Stimulated activated memory B cell treated with anti-CD40 and anti-IgM and Interleukin-4, amounts not matched to agents 10 μg/mL and 1 μg/mL and 100 μg/mL, for 72 hours (primary cell): Measurements from ENCODE around the gene CBLB.

Experiments used
- ATAC-seq: fragments of 150-1000 bp; cut with Tn5 transposase; 2 replicates; pipeline ENCODE4 v1.10.0; 2021
- H3K27ac Mint-ChIP-seq: one replicate; pipeline ENCODE4 v1.8.0; 2022; ENCODE audit warnings: mild to moderate bottlenecking, mixed read lengths
- H3K27me3 Mint-ChIP-seq: one replicate; pipeline ENCODE4 v1.8.0; 2022; ENCODE audit warnings: mixed read lengths
- H3K36me3 Mint-ChIP-seq: one replicate; pipeline ENCODE4 v1.8.0; 2022; ENCODE audit warnings: mixed read lengths
- H3K4me1 Mint-ChIP-seq: one replicate; pipeline ENCODE4 v1.8.0; 2022; ENCODE audit warnings: mixed read lengths
- H3K4me3 Mint-ChIP-seq: one replicate; pipeline ENCODE4 v1.8.0; 2022; ENCODE audit warnings: mild to moderate bottlenecking, moderate library complexity, mixed read lengths
- H3K9me3 Mint-ChIP-seq: one replicate; pipeline ENCODE4 v1.8.0; 2022; ENCODE audit warnings: mixed read lengths

Gene CBLB

DNA sequence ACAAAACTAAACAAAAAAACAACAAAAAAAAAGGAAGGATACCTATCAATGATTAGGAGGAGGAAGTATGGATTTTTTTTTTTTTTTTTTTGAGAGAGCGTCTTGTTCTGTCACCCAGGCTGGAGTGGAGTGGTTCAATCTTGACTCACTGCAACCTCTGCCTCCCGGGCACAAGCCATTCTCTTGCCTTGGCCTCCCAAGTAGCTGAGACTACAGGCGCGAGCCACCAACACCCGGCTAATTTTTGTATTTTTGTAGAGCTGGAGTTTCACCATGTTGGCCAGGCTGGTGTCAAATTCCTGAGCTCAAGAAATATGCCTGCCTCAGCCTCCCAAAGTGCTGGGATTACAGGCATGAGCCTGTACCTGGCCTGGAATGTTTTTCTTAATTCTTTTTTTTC, 195.8 kb downstream of the CBLB start:
- Mint-ChIP-seq H3K4me3 (no peak overlapping the region), H3K27ac (no peak overlapping the region), H3K27me3 (no peaks in the 10 kb centered on the region), H3K4me1 (no peaks in the 10 kb centered on the region), H3K36me3 (peaks cover 48% of the 10 kb centered on the region), H3K9me3 (no peaks in the 10 kb centered on the region)
- no peak for ATAC-seq

DNA sequence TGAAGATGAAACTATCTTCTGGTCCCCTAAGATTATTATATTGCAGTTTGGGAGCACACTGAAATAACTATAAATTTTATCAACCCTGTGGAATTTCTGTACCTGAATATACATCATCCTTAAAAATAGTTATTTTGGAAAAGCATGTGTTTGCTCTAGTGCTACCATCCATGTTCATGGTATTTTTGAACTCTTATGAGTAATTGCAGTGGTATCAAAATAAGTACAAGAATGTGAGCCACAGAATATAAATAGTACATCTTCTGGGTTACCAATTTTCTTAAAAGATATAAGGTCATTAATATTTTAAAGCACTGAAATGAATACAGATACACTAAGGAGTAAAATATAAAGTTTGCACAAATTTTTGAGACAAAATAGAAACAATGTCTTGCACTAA, 206.5 kb downstream of the CBLB start:
- Mint-ChIP-seq H3K27ac (no peak overlapping the region), H3K4me3 (no peak overlapping the region), H3K4me1 (no peaks in the 10 kb centered on the region), H3K27me3 (no peaks in the 10 kb centered on the region), H3K9me3 (no peaks in the 10 kb centered on the region), H3K36me3 (peaks cover 37% of the 10 kb centered on the region)
- ATAC-seq: no peak

DNA sequence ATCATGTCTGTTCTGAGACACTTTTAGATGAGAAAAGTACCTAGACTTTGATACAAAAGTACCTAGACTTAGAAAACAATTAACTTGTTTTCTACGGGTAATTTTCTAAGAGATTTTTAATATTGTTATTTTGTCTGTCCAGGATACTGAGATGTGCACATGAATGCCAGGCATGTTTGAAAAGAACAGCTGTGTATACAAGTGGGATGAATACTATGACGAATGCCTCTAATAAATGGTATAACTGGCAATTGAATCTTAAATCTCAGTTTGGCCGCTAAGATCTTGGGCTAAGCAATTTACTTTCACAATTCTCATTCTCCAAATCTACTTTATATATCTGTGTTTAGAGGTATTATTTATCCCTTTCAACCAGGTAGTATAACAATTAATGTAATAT, 207.4 kb downstream of the CBLB start:
- Mint-ChIP-seq H3K4me1 (no peaks in the 10 kb centered on the region), H3K9me3 (no peaks in the 10 kb centered on the region), H3K27me3 (no peaks in the 10 kb centered on the region), H3K27ac (no peak overlapping the region), H3K36me3 (peaks cover 42% of the 10 kb centered on the region), H3K4me3 (no peak overlapping the region)
- no peak for ATAC-seq

DNA sequence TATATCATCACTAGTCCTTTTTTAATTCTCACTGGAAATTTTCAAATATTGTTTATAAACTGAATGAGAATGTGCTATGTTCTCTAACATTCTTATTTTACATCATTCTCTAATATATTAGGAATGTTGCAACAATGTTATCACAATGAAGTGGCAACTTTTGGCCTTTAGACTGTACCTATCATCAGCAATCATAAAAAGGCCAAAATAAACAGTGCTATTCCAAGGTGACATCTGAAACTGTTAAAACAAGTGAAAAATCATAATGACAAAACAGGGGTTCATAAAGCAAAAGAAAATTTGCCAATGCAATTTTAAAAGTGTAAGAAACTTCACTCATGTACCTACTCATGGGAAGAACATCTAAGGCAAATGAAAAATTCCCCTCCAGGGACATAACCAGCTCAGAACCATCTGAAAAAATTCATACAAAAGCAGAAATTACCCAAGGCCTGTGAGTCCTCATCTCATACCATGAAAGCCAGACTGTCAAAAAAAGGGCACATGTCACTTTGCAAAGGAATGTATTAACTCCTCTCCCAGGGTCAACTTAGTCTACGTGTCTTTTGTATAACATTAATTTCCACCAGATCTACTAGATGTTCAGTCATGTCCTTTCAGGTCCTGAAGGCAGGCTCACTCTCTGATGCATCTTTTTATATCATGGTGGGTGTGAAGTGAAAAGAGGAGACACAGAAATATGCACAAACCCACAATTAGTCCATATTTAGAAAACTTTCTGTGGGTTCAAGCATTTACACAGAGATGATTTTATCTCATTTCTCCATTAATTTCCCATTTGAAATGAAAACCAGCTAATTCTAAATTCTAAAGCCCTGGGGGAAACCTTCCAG, 211.9 kb downstream of the CBLB start:
- Mint-ChIP-seq H3K4me3 (no peak overlapping the region), H3K9me3 (no peaks in the 10 kb centered on the region), H3K27me3 (no peaks in the 10 kb centered on the region), H3K36me3 (peaks cover 34% of the 10 kb centered on the region), H3K4me1 (no peaks in the 10 kb centered on the region), H3K27ac (no peak overlapping the region)
- ATAC-seq: no peak

GRCh38 chr3:105653868-105654267, 214.9 kb downstream of the CBLB start:
- Mint-ChIP-seq H3K4me1 (peaks cover 6% of the 10 kb centered on the region), H3K9me3 (no peaks in the 10 kb centered on the region), H3K27ac (no peak overlapping the region), H3K4me3 (no peak overlapping the region), H3K36me3 (peaks cover 22% of the 10 kb centered on the region), H3K27me3 (no peaks in the 10 kb centered on the region)
- peak; percentile 20 for ATAC-seq

DNA sequence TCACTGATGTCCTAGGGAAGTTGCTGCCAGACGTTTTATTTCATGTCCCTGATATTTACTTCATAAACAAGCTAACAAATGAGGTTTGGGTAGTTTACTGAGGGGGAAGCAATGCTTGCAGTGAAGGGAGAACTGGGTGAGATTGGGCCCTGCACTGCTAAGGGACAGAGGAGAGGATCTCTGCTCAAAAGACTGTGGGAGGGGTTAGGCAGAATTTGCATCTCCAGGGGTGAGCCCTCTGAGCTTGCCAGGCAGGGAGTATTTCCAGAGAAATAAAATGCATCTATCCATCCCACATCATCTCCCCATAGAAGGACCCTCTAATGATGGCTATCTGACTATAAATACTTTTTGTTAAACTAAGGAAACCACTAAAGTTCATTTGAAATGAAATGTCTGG, 215.6 kb downstream of the CBLB start:
- H3K4me3 Mint-ChIP-seq: no peak overlapping the region
- no peaks in the 10 kb centered on the region for H3K9me3 Mint-ChIP-seq
- peaks cover 15% of the 10 kb centered on the region for H3K36me3 Mint-ChIP-seq
- no peak overlapping the region for H3K27ac Mint-ChIP-seq
- H3K27me3 Mint-ChIP-seq: no peaks in the 10 kb centered on the region
- ATAC-seq: no peak
- H3K4me1 Mint-ChIP-seq: peaks cover 6% of the 10 kb centered on the region

- no peaks in the 10 kb centered on the region for H3K27me3 Mint-ChIP-seq
- no peaks in the 10 kb centered on the region for H3K9me3 Mint-ChIP-seq
- no peaks in the 10 kb centered on the region for H3K36me3 Mint-ChIP-seq
- H3K4me1 Mint-ChIP-seq: peaks cover 6% of the 10 kb centered on the region
- H3K27ac Mint-ChIP-seq: no peak overlapping the region
- no peak overlapping the region for H3K4me3 Mint-ChIP-seq
- no peak for ATAC-seq
Measured at GRCh38 chr3:105649480-105649879, 219.3 kb downstream of the CBLB start.

DNA sequence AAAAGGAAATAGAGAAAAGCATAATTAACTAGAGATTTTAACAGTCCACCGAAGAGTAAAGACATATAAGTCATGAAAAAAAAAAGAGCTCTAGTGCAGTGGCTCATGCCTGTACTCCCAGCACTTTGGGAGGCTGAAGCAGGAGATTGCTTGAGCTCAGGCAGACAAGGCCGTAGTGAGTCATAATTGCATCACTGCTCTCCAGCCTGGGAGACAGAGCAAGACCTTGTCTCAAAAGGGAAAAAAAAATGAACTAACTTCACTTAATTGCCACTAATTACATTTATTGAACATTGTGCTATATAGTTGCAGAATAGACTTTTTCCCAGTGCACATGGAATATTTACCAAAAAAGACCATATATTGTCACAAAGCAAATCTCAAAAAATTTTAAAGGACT, 221.8 kb downstream of the CBLB start:
- no peak overlapping the region for H3K27ac Mint-ChIP-seq
- no peak for ATAC-seq
- no peak overlapping the region for H3K4me3 Mint-ChIP-seq
- H3K27me3 Mint-ChIP-seq: no peaks in the 10 kb centered on the region
- H3K4me1 Mint-ChIP-seq: peaks cover 6% of the 10 kb centered on the region
- peaks cover 2% of the 10 kb centered on the region for H3K36me3 Mint-ChIP-seq
- peaks cover 5% of the 10 kb centered on the region for H3K9me3 Mint-ChIP-seq

- ATAC-seq: no peak
- Mint-ChIP-seq H3K4me1 (no peaks in the 10 kb centered on the region), H3K9me3 (peaks cover 6% of the 10 kb centered on the region), H3K27ac (no peak overlapping the region), H3K27me3 (no peaks in the 10 kb centered on the region), H3K4me3 (no peak overlapping the region), H3K36me3 (peaks cover 4% of the 10 kb centered on the region)
Measured at GRCh38 chr3:105639131-105639530, 229.7 kb downstream of the CBLB start.

GRCh38 chr3:105634708-105635107, 234.1 kb downstream of the CBLB start:
- ATAC-seq: no peak
- no peaks in the 10 kb centered on the region for H3K4me1 Mint-ChIP-seq
- no peaks in the 10 kb centered on the region for H3K36me3 Mint-ChIP-seq
- no peak overlapping the region for H3K4me3 Mint-ChIP-seq
- no peak overlapping the region for H3K27ac Mint-ChIP-seq
- H3K9me3 Mint-ChIP-seq: no peaks in the 10 kb centered on the region
- H3K27me3 Mint-ChIP-seq: no peaks in the 10 kb centered on the region

GRCh38 chr3:105629718-105630117, 239.1 kb downstream of the CBLB start:
- no peak for ATAC-seq
- Mint-ChIP-seq H3K36me3 (no peaks in the 10 kb centered on the region), H3K9me3 (no peaks in the 10 kb centered on the region)

DNA sequence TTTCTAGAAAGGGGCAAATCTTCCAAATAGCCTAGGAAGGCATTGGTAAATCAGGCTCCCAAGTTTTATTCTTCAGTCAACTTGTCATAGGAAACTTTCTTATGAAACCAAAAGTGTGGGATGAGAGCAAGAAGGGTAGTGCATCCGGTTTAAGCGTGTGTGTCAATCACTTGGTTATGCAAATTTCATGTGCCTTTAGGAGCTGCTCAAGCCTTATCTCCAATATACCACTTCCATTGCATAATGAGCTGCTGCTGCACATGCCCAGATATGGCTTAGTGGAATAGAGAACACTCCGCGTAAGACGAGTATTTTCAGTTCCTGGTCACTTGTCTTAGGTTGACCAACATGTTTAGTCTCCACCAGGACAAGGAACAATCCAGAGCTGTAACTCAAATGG, 242.1 kb downstream of the CBLB start:
- Mint-ChIP-seq H3K4me1 (no peaks in the 10 kb centered on the region), H3K36me3 (no peaks in the 10 kb centered on the region), H3K27me3 (no peaks in the 10 kb centered on the region), H3K27ac (no peak overlapping the region), H3K4me3 (no peak overlapping the region), H3K9me3 (no peaks in the 10 kb centered on the region)
- no peak for ATAC-seq

More at GRCh38 chr3:105629718-105630117, 239.1 kb downstream of the CBLB start:
- Mint-ChIP-seq H3K27me3 (no peaks in the 10 kb centered on the region), H3K4me3 (no peak overlapping the region), H3K27ac (no peak overlapping the region), H3K4me1 (no peaks in the 10 kb centered on the region)

GRCh38 chr3:105622169-105622568, 246.6 kb downstream of the CBLB start:
- no peaks in the 10 kb centered on the region for H3K4me1 Mint-ChIP-seq
- H3K9me3 Mint-ChIP-seq: no peaks in the 10 kb centered on the region
- no peak overlapping the region for H3K27ac Mint-ChIP-seq
- H3K27me3 Mint-ChIP-seq: no peaks in the 10 kb centered on the region
- H3K36me3 Mint-ChIP-seq: no peaks in the 10 kb centered on the region
- no peak for ATAC-seq
- no peak overlapping the region for H3K4me3 Mint-ChIP-seq

- Mint-ChIP-seq H3K36me3 (no peaks in the 10 kb centered on the region), H3K4me1 (no peaks in the 10 kb centered on the region), H3K4me3 (no peak overlapping the region), H3K27ac (no peak overlapping the region), H3K27me3 (no peaks in the 10 kb centered on the region), H3K9me3 (no peaks in the 10 kb centered on the region)
- no peak for ATAC-seq
Measured at GRCh38 chr3:105620236-105620635, 248.6 kb downstream of the CBLB start.

DNA sequence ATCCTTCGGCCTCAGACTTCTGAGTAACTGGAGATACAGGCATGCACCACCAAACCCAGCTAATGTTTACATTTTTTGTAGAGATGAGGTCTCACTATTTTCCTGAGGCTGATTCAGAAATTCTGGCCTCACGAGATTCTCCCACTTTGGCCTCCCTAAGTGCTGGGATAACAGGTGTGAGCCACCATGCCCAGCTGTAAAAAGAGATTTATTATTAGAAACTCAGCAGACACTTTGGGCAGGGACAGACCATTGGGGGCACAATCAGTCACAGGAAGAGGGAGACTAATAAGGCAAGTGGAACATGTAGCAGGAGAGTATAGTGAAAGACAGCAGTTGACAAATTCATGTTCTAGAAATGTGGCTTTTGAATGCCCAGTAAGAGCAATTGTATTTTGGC, 249.2 kb downstream of the CBLB start:
- ATAC-seq: no peak
- Mint-ChIP-seq H3K9me3 (no peaks in the 10 kb centered on the region), H3K27ac (no peak overlapping the region), H3K4me1 (no peaks in the 10 kb centered on the region), H3K4me3 (no peak overlapping the region), H3K36me3 (no peaks in the 10 kb centered on the region), H3K27me3 (no peaks in the 10 kb centered on the region)

DNA sequence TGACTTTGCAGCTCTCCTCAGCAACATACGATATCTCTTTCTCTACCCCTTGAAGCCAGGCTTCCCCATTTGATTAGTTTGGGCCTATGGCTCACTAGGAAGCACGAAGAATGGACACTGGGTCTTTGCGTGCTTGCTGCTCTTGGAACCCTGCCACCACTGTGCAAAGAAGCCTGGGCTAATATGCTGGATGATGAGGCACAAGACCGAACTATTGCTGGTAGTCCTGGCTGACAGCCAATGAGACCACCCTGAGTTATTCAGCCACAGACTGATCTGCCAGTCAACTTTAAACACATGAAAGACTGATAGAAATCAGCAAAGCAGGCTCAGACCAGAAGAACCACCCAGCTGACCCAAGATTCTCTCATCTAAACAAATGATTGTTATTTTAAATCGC, 250.3 kb downstream of the CBLB start:
- Mint-ChIP-seq H3K9me3 (no peaks in the 10 kb centered on the region), H3K27ac (no peak overlapping the region), H3K4me3 (no peak overlapping the region), H3K36me3 (no peaks in the 10 kb centered on the region), H3K4me1 (no peaks in the 10 kb centered on the region), H3K27me3 (no peaks in the 10 kb centered on the region)
- ATAC-seq: no peak
